PC-3 (cell line): ENCODE data around the gene MAST3. TPM values are rescaled to one million over a fixed set of nuclear protein-coding genes. Genes with fewer than 3 reads are reported as not detected.
A peak's percentile ranks its signal among the peaks of the same experiment; 100 is the strongest.

Experiments used
- ATAC-seq: fragments of 200-7000 bp; cut with Tn5 transposase; 2 replicates; pipeline ENCODE4 v1.9.1; 2020; ENCODE audit warnings: mild to moderate bottlenecking, moderate library complexity
- BruUV-seq: library from RNA; stranded (reverse); fragments of 400-500 nt; replicated peaks from 2 replicates; lab custom pipeline; 2021; lab: Mats Ljungman, UMichigan
- CTCF ChIA-PET: fragments of 300-600 bp; sonication (Branson Sonifier 250); formaldehyde crosslinking; loops from one replicate; lab custom pipeline; 2022; ENCODE audit warnings: antibody characterized with exemption; lab: Charles Lee
- POLR2A ChIA-PET: fragments of 300-600 bp; sonication (Branson Sonifier 250); formaldehyde crosslinking; loops from one replicate; lab custom pipeline; 2022; ENCODE audit warnings: antibody characterized with exemption; ENCODE audit not compliant: unreplicated experiment; lab: Charles Lee
- DNase-seq: peaks from one replicate; pipeline ENCODE4 v3.0.0-alpha.2; 2015
- H2AFZ ChIP-seq: fragments of 300-600 bp; sonication (generic); 2 replicates; pipeline ENCODE4 v1.6.0; 2016; ENCODE audit warnings: antibody characterized with exemption, low read length
- H3F3A ChIP-seq: fragments of 300-600 bp; sonication (generic); one replicate; pipeline ENCODE4 v1.6.0; 2017; ENCODE audit warnings: antibody characterized with exemption, low read length, control low read depth, mild to moderate bottlenecking; ENCODE audit not compliant: unreplicated experiment
- H3K27ac ChIP-seq: fragments of 300-600 bp; sonication (generic); 2 replicates; pipeline ENCODE4 v1.5.1; 2016; ENCODE audit warnings: mild to moderate bottlenecking, low read length
- H3K27me3 ChIP-seq: fragments of 300-600 bp; sonication (generic); 2 replicates; pipeline ENCODE4 v1.6.1; 2016; ENCODE audit warnings: low read length, mixed read lengths
- H3K36me3 ChIP-seq: fragments of 300-600 bp; sonication (generic); 2 replicates; pipeline ENCODE4 v1.6.1; 2016; ENCODE audit warnings: low read depth, mixed run types, low read length, mixed read lengths
- H3K4me1 ChIP-seq: fragments of 300-600 bp; sonication (generic); 2 replicates; pipeline ENCODE4 v1.5.1; 2016; ENCODE audit warnings: low read length; ENCODE audit not compliant: insufficient read depth
- H3K4me2 ChIP-seq: fragments of 300-600 bp; sonication (generic); 2 replicates; pipeline ENCODE4 v1.6.0; 2016; ENCODE audit warnings: low read length
- H3K4me3 ChIP-seq: fragments of 300-600 bp; sonication (generic); 2 replicates; pipeline ENCODE4 v1.5.1; 2016; ENCODE audit warnings: mild to moderate bottlenecking, low read length, mixed read lengths
- H3K79me2 ChIP-seq: fragments of 300-600 bp; sonication (generic); 2 replicates; pipeline ENCODE4 v1.6.1; 2017; ENCODE audit warnings: low read length, mixed read lengths
- H3K9ac ChIP-seq: fragments of 300-600 bp; sonication (generic); 2 replicates; pipeline ENCODE4 v1.6.0; 2016; ENCODE audit warnings: mild to moderate bottlenecking, low read length
- H3K9me2 ChIP-seq: fragments of 300-600 bp; sonication (generic); replicated peaks from 2 replicates; pipeline ENCODE4 v1.6.1; 2016; ENCODE audit warnings: mixed run types, low read length, mixed read lengths
- H3K9me3 ChIP-seq: fragments of 300-600 bp; sonication (generic); 2 replicates; pipeline ENCODE4 v1.6.1; 2016; ENCODE audit warnings: low read length, mixed read lengths
- H4K20me1 ChIP-seq: fragments of 300-600 bp; sonication (generic); 2 replicates; pipeline ENCODE4 v1.6.1; 2016; ENCODE audit warnings: low read length, mixed read lengths
- CTCF ChIP-seq: fragments of 300-600 bp; sonication (generic); conservative IDR thresholded peaks from 2 replicates; pipeline ENCODE4 v1.5.1; 2017; ENCODE audit warnings: antibody characterized with exemption, low read depth, mild to moderate bottlenecking, low read length
- EZH2 ChIP-seq: fragments of 300-600 bp; sonication (generic); IDR thresholded peaks from one replicate; pipeline ENCODE4 v1.6.1; 2017; ENCODE audit warnings: antibody characterized with exemption, mild to moderate bottlenecking, low read length; ENCODE audit not compliant: unreplicated experiment
- EZH2phosphoT487 ChIP-seq: fragments of 300-600 bp; sonication (generic); IDR thresholded peaks from 2 replicates; pipeline ENCODE4 v1.6.1; 2018; ENCODE audit warnings: mild to moderate bottlenecking, antibody characterized with exemption, low read length, borderline replicate concordance
- intact Hi-C: fragments of 100-400 bp; cut with micrococcal nuclease; formaldehyde crosslinking; loops from 2 replicates; pipeline ENCODE4 v1.9.0; 2023
- total RNA-seq: library from RNA; depleted of rRNA; stranded (reverse); fragments of >200 nt; gene quantifications from 2 replicates; pipeline ENCODE4 v1.2.3, GENCODE V29; 2014

MAST3 gene
- total RNA-seq, 1 experiment from 2014 or later = 8.1 TPM

DNA sequence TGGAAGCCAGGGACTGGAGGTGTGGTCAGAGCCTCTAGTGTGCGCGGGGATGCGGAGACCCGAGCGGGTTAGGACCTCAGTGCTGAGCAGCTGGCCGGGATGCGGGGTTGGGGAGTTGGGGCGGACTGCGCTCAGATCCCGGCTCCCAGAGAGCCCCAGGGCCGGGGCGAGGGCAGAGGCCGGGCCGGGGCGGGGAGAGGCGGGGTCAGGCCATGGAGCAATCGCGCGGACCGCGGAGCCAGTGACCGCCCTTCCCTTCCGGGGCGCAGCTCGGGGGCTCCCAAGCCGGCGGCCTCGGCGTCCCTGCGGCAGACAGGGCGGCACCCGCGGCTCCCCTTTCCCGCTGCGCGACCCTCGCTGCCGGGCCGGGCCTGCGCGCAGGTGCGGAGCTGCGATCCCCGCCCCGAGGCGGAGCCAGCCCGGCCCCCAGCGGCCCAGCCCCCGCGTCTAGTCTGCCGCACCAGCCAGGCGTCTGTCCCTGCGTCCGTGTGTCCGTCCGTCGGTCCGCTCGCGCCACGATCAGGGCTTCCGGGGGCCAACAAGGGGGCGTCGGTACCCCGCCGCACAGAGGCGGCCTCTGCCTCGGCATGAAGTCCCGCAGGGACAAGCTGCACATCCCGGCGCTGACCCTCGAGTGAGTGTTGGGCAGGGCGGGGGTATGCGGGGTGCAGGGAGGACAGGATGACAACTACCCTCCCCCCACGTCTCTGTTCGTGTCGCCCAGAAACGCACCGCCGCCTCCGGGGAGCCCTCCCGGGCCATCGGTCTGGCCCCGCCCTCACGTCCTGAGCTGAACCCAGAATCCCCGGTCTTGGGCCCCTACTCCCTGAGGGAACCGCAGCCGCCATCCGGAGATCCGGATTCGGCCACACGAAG, 12.4 kb downstream of the MAST3 start:
- H3K9me3 ChIP-seq = no peaks in the 10 kb centered on the region
- H3K36me3 ChIP-seq = no peaks in the 10 kb centered on the region
- ChIA-PET POLR2A (no interaction called here), CTCF (interaction anchor here (1.0 kb wide), 1 partner anchor 47 kb away, joined by 3 read pairs; no protein-coding TSS in a partner anchor)
- peak overlapping the region; percentile 83 for H3K4me3 ChIP-seq
- no TSS peak for BruUV-seq
- TF ChIP-seq CTCF = no peak
- H3K27ac ChIP-seq = no peak overlapping the region
- peak; percentile 29 for DNase-seq
- H3K27me3 ChIP-seq = no peaks in the 10 kb centered on the region
- no peaks in the 10 kb centered on the region for H4K20me1 ChIP-seq
- peak; percentile 82 for ATAC-seq
- intact Hi-C loops = no loop called here
- peak overlapping the region; percentile 99 for H3K4me2 ChIP-seq
- no peaks in the 10 kb centered on the region for H3K79me2 ChIP-seq
- H3K4me1 ChIP-seq = peaks cover 9% of the 10 kb centered on the region; the same call in 1 of the 2 replicates
- H2AFZ ChIP-seq = peak overlapping the region; percentile 87
- H3K9me2 ChIP-seq = no peaks in the 10 kb centered on the region
- peak overlapping the region; percentile 51 for H3K9ac ChIP-seq
- no peaks in the 10 kb centered on the region for H3F3A ChIP-seq

DNA sequence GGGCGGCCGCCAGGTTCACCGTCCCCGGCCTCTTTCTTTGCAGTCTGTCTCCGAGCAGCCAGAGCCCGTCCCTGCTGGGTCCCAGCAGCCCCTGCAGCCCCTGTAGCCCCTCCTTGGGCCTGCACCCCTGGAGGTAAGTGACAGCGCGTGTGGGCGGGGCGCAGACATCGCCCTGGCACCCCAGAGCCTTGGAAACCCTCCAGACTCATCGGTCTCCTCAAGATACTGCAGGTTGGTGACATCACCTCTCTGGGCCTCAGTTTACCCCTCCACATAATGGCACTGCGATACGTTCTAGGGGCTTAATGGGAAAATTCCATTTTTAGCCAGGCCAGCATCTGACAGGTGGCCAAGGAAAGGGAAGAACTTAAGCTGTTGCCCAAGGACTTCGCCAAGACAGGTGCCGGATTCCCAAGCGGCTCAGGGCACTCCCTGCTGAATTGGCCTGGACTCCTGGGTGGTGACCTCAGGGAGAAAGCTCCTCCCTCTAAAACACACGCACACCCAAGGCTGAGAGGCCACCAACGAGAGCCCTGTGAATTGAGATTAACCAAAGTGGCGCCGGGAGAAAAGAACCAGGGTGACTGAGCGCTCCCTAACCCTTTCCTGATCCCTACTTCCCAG, 13.1 kb downstream of the MAST3 start:
- no peaks in the 10 kb centered on the region for H3K79me2 ChIP-seq
- H3K4me3 ChIP-seq = peak overlapping the region; percentile 83
- no peaks in the 10 kb centered on the region for H3F3A ChIP-seq
- no peaks in the 10 kb centered on the region for H3K9me3 ChIP-seq
- no peaks in the 10 kb centered on the region for H3K27me3 ChIP-seq
- H3K4me2 ChIP-seq = peak overlapping the region; percentile 99
- TSS peak; percentile 29 for BruUV-seq
- H3K9ac ChIP-seq = peak overlapping the region; percentile 51; the same call in 1 of the 2 replicates
- intact Hi-C loops = no loop called here
- no peaks in the 10 kb centered on the region for H4K20me1 ChIP-seq
- peak overlapping the region; percentile 87 for H2AFZ ChIP-seq
- no peak overlapping the region for H3K27ac ChIP-seq
- peaks cover 9% of the 10 kb centered on the region; the same call in 1 of the 2 replicates for H3K4me1 ChIP-seq
- H3K36me3 ChIP-seq = no peaks in the 10 kb centered on the region
- ATAC-seq (no peak), DNase-seq (no peak)
- H3K9me2 ChIP-seq = no peaks in the 10 kb centered on the region
- CTCF ChIA-PET = interaction anchor here (1.0 kb wide), 1 partner anchor 47 kb away, joined by 3 read pairs; no protein-coding TSS in a partner anchor
- POLR2A ChIA-PET = no interaction called here
- TF ChIP-seq EZH2 (no peak), CTCF (no peak), EZH2phosphoT487 (no peak)
